Measurements from ENCODE around the gene DCAF11.

The DCAF11 gene

GRCh38 chr14:24079491-24080141 lies 35.0 kb upstream of the DCAF11 start:
- no peak for DNase-seq (ENCODE audit: low read depth in 2 of 2)

GRCh38 chr14:24080142-24080530 lies 34.4 kb upstream of the DCAF11 start:
- no peak for DNase-seq (ENCODE audit: low read depth in 2 of 2)

GRCh38 chr14:24080888-24081738 lies 33.5 kb upstream of the DCAF11 start:
- DNase-seq (ENCODE audit: low read depth in 2 of 2), result peak; percentile 54 to 71

- no peak for DNase-seq (ENCODE audit: low read depth in 2 of 2)
Observed at GRCh38 chr14:24081739-24082211, 32.8 kb upstream of the DCAF11 start.

- no peak for DNase-seq (ENCODE audit: low read depth in 2 of 2)
Observed at GRCh38 chr14:24082411-24083080, 32.0 kb upstream of the DCAF11 start.

GRCh38 chr14:24083462-24083861 lies 31.1 kb upstream of the DCAF11 start:
- DNase-seq (ENCODE audit: low read depth in 2 of 2), result no peak

GRCh38 chr14:24084440-24084839 lies 30.1 kb upstream of the DCAF11 start:
- no peak for DNase-seq (ENCODE audit: low read depth in 2 of 2)

GRCh38 chr14:24085215-24085614 lies 29.4 kb upstream of the DCAF11 start:
- no peak for DNase-seq (ENCODE audit: low read depth in 2 of 2)

- no peak for DNase-seq (ENCODE audit: low read depth in 2 of 2)
Observed at GRCh38 chr14:24086193-24086955, 28.2 kb upstream of the DCAF11 start.

GRCh38 chr14:24087004-24087403 lies 27.6 kb upstream of the DCAF11 start:
- DNase-seq (ENCODE audit: low read depth in 2 of 2), result no peak

GRCh38 chr14:24088095-24088494 lies 26.5 kb upstream of the DCAF11 start:
- DNase-seq (ENCODE audit: low read depth in 2 of 2), result no peak

GRCh38 chr14:24089890-24090289 lies 24.7 kb upstream of the DCAF11 start:
- DNase-seq (ENCODE audit: low read depth in 2 of 2), result no peak

GRCh38 chr14:24092110-24092504 lies 22.5 kb upstream of the DCAF11 start:
- DNase-seq (ENCODE audit: low read depth in 2 of 2), result no peak

GRCh38 chr14:24092505-24093206 lies 21.9 kb upstream of the DCAF11 start:
- no peak for DNase-seq (ENCODE audit: low read depth in 2 of 2)

- no peak for DNase-seq (ENCODE audit: low read depth in 2 of 2)
Observed at GRCh38 chr14:24093207-24093900, 21.2 kb upstream of the DCAF11 start.

GRCh38 chr14:24093901-24094840 lies 20.4 kb upstream of the DCAF11 start, which contains the start of gene PCK2:
Gene PCK2 (plus strand): TSS chr14:24094311. CDS start chr14:24094406, 95 bp downstream.
- peak; percentile 73 to 92 for DNase-seq (ENCODE audit: low read depth in 2 of 2)

- DNase-seq (ENCODE audit: low read depth in 2 of 2), result no peak
Observed at GRCh38 chr14:24094841-24095270, 19.7 kb upstream of the DCAF11 start.

- DNase-seq (ENCODE audit: low read depth in 2 of 2), result peak; percentile 28 to 66
Observed at GRCh38 chr14:24095271-24096068, 19.1 kb upstream of the DCAF11 start.

Measured in stimulated activated CD4-positive, alpha-beta T cell treated with anti-CD3 and anti-CD28 coated beads, Interleukin-12 subunit alpha, Interleukin-12 subunit beta, amount 100 ng/mL, for 24 hours (primary cell).